SK-N-SH (cell line): Measurements from ENCODE around the gene ACAD10. TPM values are rescaled to one million over a fixed set of nuclear protein-coding genes. Genes with fewer than 3 reads are reported as not detected.

Experiments used
- CTCF ChIA-PET: fragments of 300-600, 350-600 bp; formaldehyde crosslinking; extraction: SDS; loops from one replicate; lab custom pipeline; 2021; lab: Yijun Ruan, JAX
- POLR2A ChIA-PET: fragments of 350-600 bp; sonication (Branson Sonifier 250); formaldehyde crosslinking; extraction: SDS; loops from one replicate; lab custom pipeline; 2020; ENCODE audit warnings: antibody characterized with exemption, inconsistent platforms; lab: Yijun Ruan, JAX
- DNase-seq: peaks from one replicate; pipeline ENCODE4 v3.0.0; 2012
- H2AFZ ChIP-seq: fragments of 200-600 bp; sonication (generic); 2 replicates; pipeline ENCODE4 v1.8.1; 2016; ENCODE audit warnings: antibody characterized with exemption, mild to moderate bottlenecking, low read depth
- H3F3A ChIP-seq: fragments of 200-600 bp; sonication (generic); replicated peaks from 2 replicates; pipeline ENCODE3; 2016; ENCODE audit warnings: antibody characterized with exemption, mild to moderate bottlenecking; ENCODE audit not compliant: insufficient read depth
- H3K27ac ChIP-seq, 2 experiments: fragments of 200-500 bp in 1 of 2; fragments of 200-600 bp in 1 of 2; sonication (Bioruptor generic) in 1 of 2; sonication (generic), shearing (Covaris generic) in 1 of 2; 2 replicates each; pipeline versions ENCODE4 v1.5.1 to v1.6.1; 2014 to 2016; ENCODE audit warnings: low read depth in 2 of 2, inconsistent platforms in 1 of 2, low read length in 1 of 2, mild to moderate bottlenecking in 1 of 2, mixed read lengths in 1 of 2
- H3K27me3 ChIP-seq: fragments of 200-600 bp; sonication (generic), shearing (Covaris generic); 2 replicates; pipeline ENCODE4 v1.6.1; 2016; ENCODE audit warnings: mixed run types; ENCODE audit not compliant: insufficient read depth
- H3K36me3 ChIP-seq, 2 experiments: fragments of 200-500 bp in 1 of 2; fragments of 200-600 bp in 1 of 2; sonication (Bioruptor generic) in 1 of 2; sonication (generic) in 1 of 2; replicated peaks in 1 of 2; 2 replicates each; pipeline versions ENCODE3 to v1.5.1; 2014 to 2016; ENCODE audit warnings: low read length in 1 of 2, mild to moderate bottlenecking in 1 of 2; ENCODE audit not compliant: insufficient read depth in 2 of 2, control insufficient read depth in 1 of 2
- H3K4me1 ChIP-seq, 2 experiments: fragments of 200-500 bp in 1 of 2; fragments of 200-600 bp in 1 of 2; sonication (Bioruptor generic) in 1 of 2; sonication (generic), shearing (Covaris generic) in 1 of 2; 2 replicates each; pipeline versions ENCODE4 v1.5.1 to v1.6.1; 2014 to 2016; ENCODE audit warnings: low read depth in 1 of 2, low read length in 1 of 2, mixed run types in 1 of 2; ENCODE audit not compliant: insufficient read depth in 2 of 2, control insufficient read depth in 1 of 2
- H3K4me2 ChIP-seq: fragments of 200-600 bp; sonication (generic), shearing (Covaris generic); 2 replicates; pipeline ENCODE4 v1.6.1; 2017; ENCODE audit warnings: mixed run types
- H3K4me3 ChIP-seq, 2 experiments: fragments of 200-500 bp in 1 of 2; fragments of 200-600 bp in 1 of 2; sonication (Bioruptor generic) in 1 of 2; sonication (generic), shearing (Covaris generic) in 1 of 2; 2 replicates each; pipeline versions ENCODE4 v1.5.1 to v1.8.1; 2014 to 2016; ENCODE audit warnings: low read depth in 2 of 2, inconsistent platforms in 1 of 2, low read length in 1 of 2, mild to moderate bottlenecking in 1 of 2, mixed read lengths in 1 of 2, moderate library complexity in 1 of 2
- H3K79me2 ChIP-seq: fragments of 200-600 bp; sonication (generic); 2 replicates; pipeline ENCODE4 v1.8.1; 2017; ENCODE audit warnings: mild to moderate bottlenecking; ENCODE audit not compliant: insufficient read depth
- H3K9ac ChIP-seq: fragments of 200-600 bp; sonication (generic); 2 replicates; pipeline ENCODE4 v1.6.1; 2017; ENCODE audit warnings: mixed run types
- H3K9me2 ChIP-seq: fragments of 200-600 bp; sonication (generic); 2 replicates; pipeline ENCODE4 v1.6.1; 2017; ENCODE audit warnings: mixed run types
- H3K9me3 ChIP-seq: fragments of 200-600 bp; sonication (generic); 2 replicates; pipeline ENCODE4 v1.6.1; 2017; ENCODE audit warnings: mixed run types, mild to moderate bottlenecking, moderate library complexity
- H4K20me1 ChIP-seq: fragments of 200-600 bp; sonication (generic); 2 replicates; pipeline ENCODE4 v1.6.1; 2017; ENCODE audit warnings: mild to moderate bottlenecking, mixed run types; ENCODE audit not compliant: insufficient read depth
- CTCF ChIP-seq: fragments of 200-600 bp; sonication (generic); IDR thresholded peaks from 2 replicates; pipeline ENCODE4 v1.6.1; 2017; ENCODE audit warnings: antibody characterized with exemption, mild to moderate bottlenecking, moderate library complexity
- FOSL2 ChIP-seq: IDR thresholded peaks from 2 replicates; pipeline ENCODE4 v1.4.0; 2012; ENCODE audit warnings: low read depth, mild to moderate bottlenecking, moderate library complexity, borderline replicate concordance
- FOXJ3 ChIP-seq: sonication (generic); formaldehyde crosslinking; IDR thresholded peaks from 2 replicates; pipeline ENCODE4 v1.5.1; 2020; ENCODE audit warnings: mild to moderate bottlenecking, missing genetic modification reagents
- FOXM1 ChIP-seq: IDR thresholded peaks from 2 replicates; pipeline ENCODE4 v1.4.0; 2012; ENCODE audit warnings: low read depth, mild to moderate bottlenecking
- GABPA ChIP-seq: IDR thresholded peaks from 2 replicates; pipeline ENCODE4 v1.4.0; 2012; ENCODE audit warnings: low read depth, mild to moderate bottlenecking
- IRF3 ChIP-seq: fragments of 150-350 bp; IDR thresholded peaks from 2 replicates; pipeline ENCODE4 v1.6.1; 2016; ENCODE audit warnings: mild to moderate bottlenecking, low read depth, low read length
- JUND ChIP-seq: IDR thresholded peaks from 2 replicates; pipeline ENCODE4 v1.4.0; 2012
- MXI1 ChIP-seq: IDR thresholded peaks from 2 replicates; pipeline ENCODE4 v1.6.1; 2012; ENCODE audit warnings: mild to moderate bottlenecking, low read depth, low read length, improper control_type of control experiment
- NFIC ChIP-seq: IDR thresholded peaks from 2 replicates; pipeline ENCODE4 v1.4.0; 2012; ENCODE audit warnings: borderline replicate concordance
- POLR2AphosphoS5 ChIP-seq: IDR thresholded peaks from 2 replicates; pipeline ENCODE4 v1.6.1; 2012; ENCODE audit warnings: low read depth, low read length
- RCOR1 ChIP-seq: fragments of 150-350 bp; IDR thresholded peaks from 2 replicates; pipeline ENCODE4 v1.6.1; 2017; ENCODE audit warnings: antibody characterized with exemption, low read length
- SIN3A ChIP-seq: IDR thresholded peaks from 2 replicates; pipeline ENCODE4 v1.6.1; 2012; ENCODE audit warnings: low read depth, mild to moderate bottlenecking, low read length, moderate library complexity, borderline replicate concordance
- WGBS: methylation state at CpG from one replicate; pipeline ENCODE4 v1.1.6; 2017; ENCODE audit warnings: low lambda C conversion rate; 5-methylcytosine and 5-hydroxymethylcytosine counted together
- polyA plus RNA-seq, 3 experiments: library from polyadenylated mRNA; depleted of rRNA; stranded (reverse); fragments of >200 nt; gene quantifications; 2 replicates each; pipeline ENCODE4 v1.2.3, GENCODE V29; 2012
- TF ChIP-seq, protein P1 (sequence below): IDR thresholded peaks from 2 replicates; pipeline ENCODE4 v1.4.0; 2012; ENCODE audit warnings: low read depth, borderline replicate concordance

ACAD10 gene
- polyA plus RNA-seq, 1 of the 3 experiments (the other 2 are of a cell fraction), result 24.6 TPM

DNA sequence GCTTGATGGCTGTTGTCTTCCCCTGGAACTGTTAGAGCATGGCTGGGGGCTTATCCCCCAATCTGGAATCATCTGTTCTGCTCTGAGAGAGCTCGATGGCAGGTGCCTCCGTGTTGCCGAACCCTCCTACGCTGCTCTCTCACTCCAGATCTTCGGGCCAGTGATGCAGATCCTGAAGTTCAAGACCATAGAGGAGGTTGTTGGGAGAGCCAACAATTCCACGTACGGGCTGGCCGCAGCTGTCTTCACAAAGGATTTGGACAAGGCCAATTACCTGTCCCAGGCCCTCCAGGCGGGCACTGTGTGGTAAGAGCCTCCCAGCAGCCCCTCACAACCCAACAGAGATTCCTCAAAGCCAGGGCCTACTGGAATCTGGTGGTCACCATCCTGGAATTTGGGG, 113.9 kb downstream of the ACAD10 start (continued):
- TF ChIP-seq IRF3, result no peak
- TF ChIP-seq JUND, result no peak
- TF ChIP-seq FOSL2, result no peak
- TF ChIP-seq CTCF, result no peak

DNA sequence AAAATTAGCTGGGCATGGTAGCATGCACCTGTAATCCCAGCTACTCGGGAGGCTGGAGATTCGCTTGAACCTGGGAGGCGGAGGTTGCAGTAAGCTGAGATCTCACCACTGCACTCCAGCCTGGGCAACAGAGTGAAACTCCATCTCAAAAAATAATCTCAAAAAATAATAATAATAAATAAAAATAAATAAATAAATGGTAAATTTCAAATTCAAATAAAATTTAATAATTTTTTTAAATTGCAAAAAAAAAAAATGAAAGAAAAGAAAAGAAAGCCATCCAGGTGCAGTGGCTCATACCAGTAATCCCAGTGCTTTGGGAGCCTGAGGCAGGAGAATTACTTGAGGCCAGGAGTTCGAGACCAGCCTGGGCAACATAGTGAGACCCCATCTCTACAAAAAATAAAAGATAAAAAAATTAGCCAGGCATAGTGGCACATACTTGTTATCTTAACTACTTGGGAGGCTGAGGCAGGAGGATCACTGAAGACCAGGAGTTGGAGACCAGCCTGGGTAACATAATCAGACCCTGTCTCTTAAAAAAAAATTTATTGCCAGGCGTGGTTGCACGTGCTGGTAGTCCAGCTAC, 117.3 kb downstream of the ACAD10 start:
- DNase-seq, result no peak
- H4K20me1 ChIP-seq, result no peaks in the 10 kb centered on the region
- no peaks in the 10 kb centered on the region for H3F3A ChIP-seq
- no peak overlapping the region for H3K27ac ChIP-seq
- POLR2A ChIA-PET, result no interaction called here
- no peaks in the 10 kb centered on the region for H3K27me3 ChIP-seq
- H3K4me1 ChIP-seq, result no peaks in the 10 kb centered on the region
- H2AFZ ChIP-seq, result no peak overlapping the region
- no peaks in the 10 kb centered on the region for H3K9me3 ChIP-seq
- no peaks in the 10 kb centered on the region for H3K9me2 ChIP-seq
- CTCF ChIA-PET, result interaction anchor here (1.3 kb wide), 1 partner anchor 50 kb away, joined by 4 read pairs; no protein-coding TSS in a partner anchor
- TF ChIP-seq FOXM1, result no peak
- TF ChIP-seq, protein P1, sequence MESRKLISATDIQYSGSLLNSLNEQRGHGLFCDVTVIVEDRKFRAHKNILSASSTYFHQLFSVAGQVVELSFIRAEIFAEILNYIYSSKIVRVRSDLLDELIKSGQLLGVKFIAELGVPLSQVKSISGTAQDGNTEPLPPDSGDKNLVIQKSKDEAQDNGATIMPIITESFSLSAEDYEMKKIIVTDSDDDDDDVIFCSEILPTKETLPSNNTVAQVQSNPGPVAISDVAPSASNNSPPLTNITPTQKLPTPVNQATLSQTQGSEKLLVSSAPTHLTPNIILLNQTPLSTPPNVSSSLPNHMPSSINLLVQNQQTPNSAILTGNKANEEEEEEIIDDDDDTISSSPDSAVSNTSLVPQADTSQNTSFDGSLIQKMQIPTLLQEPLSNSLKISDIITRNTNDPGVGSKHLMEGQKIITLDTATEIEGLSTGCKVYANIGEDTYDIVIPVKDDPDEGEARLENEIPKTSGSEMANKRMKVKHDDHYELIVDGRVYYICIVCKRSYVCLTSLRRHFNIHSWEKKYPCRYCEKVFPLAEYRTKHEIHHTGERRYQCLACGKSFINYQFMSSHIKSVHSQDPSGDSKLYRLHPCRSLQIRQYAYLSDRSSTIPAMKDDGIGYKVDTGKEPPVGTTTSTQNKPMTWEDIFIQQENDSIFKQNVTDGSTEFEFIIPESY, result no peak
- TF ChIP-seq MXI1, result no peak
- no peak for TF ChIP-seq POLR2AphosphoS5
- no peak for TF ChIP-seq GABPA
- TF ChIP-seq RCOR1, result no peak
- TF ChIP-seq SIN3A, result no peak
- TF ChIP-seq FOXJ3 (CRISPR knock-in tag), result no peak
- no peak for TF ChIP-seq NFIC
- WGBS, result 95% methylated on average over 6 of the region's 6 CpGs
- H3K4me2 ChIP-seq, result no peak overlapping the region
- H3K9ac ChIP-seq, result no peak overlapping the region
- peaks cover 4 to 10% of the 10 kb centered on the region in 2 experiments for H3K36me3 ChIP-seq
- no peak overlapping the region for H3K4me3 ChIP-seq
- H3K79me2 ChIP-seq, result no peaks in the 10 kb centered on the region
